GOT3 (cell line): ENCODE measurements around the gene PPP1CB.
"Not testable (repeated sequence)": the region's sequence is repeated elsewhere in the genome, so short reads cannot be mapped to it uniquely, and the experiment has no call there.

Experiments
- DNase-seq: peaks from one replicate; lab custom pipeline; 2025; ENCODE audit warnings: mixed read lengths; lab: John Stamatoyannopoulos, UW

Gene PPP1CB

DNA sequence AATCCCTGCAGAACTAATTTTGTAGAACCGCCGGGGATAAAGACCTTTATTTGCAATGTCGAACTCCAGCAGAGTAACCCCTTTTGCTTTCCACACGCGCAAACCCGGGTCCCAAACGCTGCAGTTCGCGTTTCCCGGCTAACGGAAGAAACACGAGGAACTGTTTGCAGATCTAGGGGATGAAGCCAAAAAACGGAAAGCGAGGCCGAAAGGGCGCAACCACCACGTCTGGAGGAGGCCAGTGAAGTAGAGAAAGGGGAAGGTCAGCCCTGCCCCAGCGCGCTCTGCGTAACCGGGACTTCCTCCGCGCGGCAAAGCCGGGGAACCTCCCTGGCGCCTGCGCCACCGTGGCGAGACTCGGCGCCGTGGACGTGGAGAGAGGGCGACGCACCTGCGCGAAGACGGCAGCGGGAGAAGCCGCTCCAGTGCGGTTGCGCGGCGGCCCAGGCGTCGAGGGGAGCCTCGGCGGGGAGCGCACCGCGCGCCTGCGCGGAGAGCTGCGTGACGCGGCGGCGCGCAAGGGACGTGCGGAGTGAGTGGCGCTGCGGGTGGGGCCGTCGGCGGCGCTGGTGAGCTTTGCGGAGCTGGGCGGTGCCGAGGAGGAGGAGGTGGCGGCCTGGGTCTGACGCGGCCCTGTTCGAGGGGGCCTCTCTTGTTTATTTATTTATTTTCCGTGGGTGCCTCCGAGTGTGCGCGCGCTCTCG, at the start of gene PPP1CB:
PPP1CB (plus strand) TSS at position 579 of the 704 bp plus-strand sequence. CDS start 295 bp downstream, outside the sequence.
- DNase-seq = peak; percentile 91

DNA sequence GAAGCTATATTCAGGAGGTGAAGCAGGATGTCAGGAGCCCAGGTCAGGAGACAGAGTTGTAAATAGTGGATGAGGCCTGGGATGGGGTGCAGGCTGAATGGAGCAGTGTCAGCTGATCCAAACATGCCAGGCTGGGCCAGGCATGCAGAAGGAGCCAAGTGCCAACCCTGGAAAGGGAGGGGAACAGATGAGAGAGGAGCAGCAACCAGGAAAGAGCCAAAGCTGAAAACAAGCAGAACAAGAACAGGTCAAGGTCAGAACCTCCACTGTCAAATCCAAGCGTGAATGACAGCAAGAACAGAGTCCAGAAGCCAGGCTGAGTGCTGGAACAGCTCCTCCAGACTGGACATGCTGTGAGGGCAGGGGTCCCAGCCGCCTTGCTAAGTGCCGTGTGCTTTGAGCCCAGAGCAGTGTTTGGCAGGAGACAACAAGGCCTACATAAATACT, 49.2 kb upstream of the PPP1CB start:
- DNase-seq = no peak

DNA sequence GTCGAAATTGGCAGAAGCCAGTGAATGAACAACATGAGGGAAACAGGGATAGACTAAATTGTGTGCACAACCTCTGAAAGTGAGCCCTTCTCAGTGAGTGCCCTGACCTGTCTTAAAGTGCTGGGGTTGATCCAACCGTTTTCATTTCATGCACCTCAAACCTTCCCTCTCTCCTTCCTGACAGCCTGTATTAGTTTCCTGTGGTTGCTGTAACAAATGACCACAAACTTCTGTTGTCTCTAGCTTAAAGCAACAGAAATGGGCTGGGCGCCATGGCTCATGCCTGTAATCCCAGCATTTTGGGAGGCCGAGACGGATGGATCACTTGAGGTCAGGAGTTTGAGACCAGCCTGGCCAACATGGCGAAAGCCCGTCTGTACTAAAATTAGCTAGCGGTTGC, 48.8 kb upstream of the PPP1CB start:
- DNase-seq = no peak

DNA sequence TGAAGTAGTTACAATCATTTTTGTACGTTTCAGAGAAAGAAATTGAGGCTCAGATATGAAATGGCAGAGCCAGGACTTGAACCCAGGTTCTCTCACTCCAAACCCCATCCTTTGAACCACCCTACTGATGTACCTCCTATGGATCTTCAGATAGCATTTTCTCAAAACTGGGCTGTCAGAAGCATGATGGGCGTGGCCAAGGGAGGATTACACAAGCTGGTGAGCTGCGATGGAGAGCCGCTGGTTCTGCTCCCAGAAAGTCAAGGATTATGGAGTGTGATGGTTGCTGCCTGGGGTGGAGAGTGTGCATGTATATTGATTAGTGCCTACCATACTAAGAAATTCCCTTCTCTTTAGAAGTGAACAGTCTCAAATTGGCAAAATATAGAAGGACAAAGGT, 47.0 kb upstream of the PPP1CB start:
- DNase-seq = no peak

DNA sequence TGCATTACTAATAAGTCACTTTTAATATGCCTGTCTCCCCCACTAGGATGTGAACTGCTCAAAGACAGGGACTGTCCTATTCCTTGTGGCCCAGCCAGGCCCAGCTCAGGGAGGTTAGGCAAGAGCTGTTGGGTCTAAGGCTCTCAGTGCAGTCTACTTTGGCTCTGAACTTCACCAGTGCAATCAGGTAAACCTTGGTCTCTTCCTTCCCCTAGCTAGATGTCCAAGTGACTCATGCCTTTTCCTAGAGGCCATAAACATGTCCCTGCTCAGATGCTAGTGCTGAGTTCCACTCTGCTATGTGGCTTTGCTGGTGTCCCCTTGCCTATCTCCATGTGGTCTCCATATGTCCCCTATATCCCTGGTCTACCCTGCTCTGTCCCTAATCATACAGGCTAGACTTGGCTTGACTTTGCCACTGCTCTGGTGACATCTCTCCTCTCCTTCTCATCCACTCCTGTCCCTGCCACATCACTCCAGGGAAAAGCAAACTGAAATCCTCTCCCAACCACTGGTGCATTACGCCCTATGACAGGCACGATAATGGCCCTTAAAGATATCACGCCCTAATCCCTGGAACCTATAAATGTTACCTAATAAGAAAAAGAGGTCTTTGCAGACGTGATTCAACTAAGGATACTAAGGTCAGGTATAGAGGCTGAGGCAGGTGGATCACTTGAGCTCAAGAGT, 45.7 kb upstream of the PPP1CB start:
- DNase-seq = no peak

DNA sequence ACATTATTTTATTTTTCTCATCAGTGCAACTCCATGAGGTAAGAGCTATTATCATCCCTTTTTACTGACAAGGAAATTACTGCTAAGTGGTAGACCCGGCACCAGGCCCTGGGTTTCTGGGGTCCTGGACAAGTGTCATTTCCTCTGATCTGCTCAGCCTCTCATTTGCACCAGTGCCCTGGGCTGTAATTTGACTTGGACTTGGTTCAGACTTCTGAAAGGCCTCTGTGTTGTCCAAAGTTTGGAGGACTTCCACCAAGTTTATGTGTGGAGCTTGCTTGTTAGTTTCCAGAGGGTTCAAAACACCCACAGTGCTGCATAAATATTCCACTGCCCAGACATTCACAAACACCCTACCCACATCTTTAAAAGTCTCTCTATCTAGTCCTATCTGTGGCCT, 44.0 kb upstream of the PPP1CB start:
- DNase-seq = no peak

DNA sequence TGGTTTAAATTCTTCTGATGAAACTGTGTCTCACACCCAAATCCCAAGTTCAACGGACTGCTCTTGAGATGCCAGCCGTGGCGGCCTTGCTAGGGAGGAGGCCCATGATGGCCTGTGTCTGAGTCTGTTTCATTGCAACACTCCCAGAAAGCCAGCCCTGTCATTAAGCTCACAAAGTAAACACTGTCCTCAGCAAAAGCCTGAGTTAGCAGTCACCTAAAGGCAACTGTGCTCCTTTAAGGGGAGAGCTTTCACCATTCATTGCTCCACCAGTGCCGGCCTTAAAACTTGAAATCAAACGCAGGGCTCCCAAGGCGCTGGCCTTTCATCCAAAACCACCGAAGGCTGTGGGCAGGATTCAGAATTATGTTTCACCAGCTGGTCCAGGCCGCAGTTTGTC, 42.5 kb upstream of the PPP1CB start:
- DNase-seq = no peak

DNA sequence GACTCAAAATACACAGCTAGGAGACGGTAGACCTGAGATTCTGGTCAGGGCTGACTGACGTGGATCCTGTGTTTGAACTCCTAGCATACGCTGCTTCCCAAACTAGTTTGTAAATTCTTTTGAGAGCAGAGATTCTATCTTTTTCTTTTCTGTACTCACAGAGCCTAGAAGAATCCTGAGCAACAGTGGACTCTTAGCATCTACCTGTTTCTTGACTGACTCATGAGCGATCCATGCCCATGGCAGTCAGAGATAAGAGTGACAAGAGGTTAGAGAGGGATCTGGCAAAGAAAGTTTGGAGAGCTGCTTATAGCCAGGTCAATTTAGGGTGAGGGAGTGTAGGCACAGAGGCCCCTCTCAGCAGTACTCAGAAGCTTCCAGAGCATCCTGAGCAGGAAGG, 41.1 kb upstream of the PPP1CB start:
- no peak for DNase-seq

DNA sequence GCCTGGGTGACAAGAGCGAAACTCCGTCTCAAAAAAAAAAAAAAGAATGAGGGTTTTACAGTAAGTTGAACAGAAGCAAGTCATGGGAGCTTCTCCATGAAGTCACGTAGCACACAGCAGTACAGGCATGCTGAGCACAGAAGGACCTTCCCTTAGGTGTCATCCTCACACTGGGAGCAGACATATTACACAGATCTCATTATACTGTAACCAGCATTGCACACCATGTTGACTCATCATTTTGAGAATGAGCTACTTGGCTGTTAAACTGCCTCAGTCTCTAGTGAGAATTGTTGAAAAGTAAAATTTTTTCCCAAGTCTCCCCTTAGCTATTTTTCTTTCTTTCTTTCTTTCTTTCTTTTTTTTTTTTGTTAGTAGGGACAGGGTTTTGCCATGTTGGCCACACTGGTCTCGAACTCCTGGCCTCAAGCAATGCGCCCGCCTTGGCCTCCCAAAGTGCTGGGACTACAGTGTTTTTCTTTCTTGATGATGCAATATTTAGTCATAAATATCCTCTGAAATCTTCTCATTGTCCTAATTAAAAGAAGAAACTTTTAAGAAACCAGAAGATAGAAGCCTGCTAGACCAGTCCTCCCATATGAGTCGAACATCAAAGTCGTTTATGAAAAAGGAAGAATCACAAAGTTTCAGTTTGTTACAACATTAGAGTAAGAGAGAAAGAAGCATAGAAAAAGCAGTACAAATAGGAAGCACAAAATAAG, 37.9 kb upstream of the PPP1CB start:
- no peak for DNase-seq

DNA sequence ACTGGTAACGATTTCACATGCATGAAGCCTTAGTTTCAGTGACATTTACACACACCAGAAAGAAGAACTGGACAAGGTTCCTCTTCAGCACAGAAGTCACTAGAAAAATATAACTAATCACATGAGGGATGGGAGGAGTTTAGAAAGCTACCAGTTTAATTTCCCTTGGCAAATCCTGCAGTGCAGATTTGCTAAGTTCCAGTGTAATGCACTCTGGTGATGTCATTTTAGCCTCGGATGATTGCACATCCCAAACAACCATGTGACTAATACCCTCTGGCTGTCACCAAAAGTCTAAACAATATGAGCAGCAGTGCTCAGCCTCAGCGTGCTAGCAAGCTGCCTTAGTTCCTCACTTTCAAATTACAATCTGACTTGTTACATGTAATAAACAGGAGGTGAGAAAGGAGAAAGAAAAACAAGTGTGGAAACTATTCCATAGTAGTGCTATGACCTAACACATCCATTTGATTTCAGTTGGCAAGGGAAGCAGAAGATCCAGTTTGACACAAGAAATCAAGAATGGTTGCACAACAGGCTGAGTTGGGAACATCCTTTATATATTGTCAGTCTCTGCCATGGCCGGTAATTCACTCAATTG, 35.3 kb upstream of the PPP1CB start:
- DNase-seq = no peak

DNA sequence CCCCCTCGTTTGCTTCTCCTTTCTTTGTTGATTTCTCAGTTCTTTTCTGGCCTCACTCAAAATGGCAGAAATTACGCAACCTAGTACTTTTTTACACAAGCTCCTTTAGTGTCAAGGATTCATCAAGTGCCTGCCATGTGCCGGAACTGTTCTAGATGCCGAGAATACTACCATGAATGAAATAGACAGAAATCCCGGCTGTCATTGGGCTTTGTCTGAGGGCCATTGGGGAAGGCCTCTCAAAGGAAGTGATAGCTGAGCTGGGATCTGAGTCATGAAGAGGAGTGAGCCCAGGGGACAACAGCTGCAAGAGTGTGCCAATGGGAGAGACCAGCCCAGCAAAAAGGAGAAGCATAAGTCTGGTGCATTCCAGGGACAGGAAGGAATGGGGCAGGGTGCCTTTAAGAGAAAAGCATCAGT, 34.3 kb upstream of the PPP1CB start:
- no peak for DNase-seq

DNA sequence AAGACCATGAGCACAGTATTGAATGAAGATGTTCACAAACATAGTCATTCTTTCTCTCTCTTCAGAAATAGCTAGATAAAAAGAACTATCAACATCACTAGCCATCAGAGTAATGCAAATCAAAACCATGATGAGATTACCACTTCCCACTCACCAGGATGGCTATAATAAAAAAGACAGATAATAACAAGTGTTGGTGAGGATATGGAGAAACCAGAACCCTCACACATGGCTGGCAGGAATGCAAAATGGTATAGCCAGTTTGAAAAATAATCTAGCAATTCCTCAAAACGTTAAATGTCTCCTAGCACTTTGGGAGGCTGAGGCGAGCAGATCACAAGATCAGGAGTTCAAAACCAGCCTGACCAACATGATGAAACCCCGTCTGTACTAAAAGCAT, 31.3 kb upstream of the PPP1CB start:
- DNase-seq = no peak

DNA sequence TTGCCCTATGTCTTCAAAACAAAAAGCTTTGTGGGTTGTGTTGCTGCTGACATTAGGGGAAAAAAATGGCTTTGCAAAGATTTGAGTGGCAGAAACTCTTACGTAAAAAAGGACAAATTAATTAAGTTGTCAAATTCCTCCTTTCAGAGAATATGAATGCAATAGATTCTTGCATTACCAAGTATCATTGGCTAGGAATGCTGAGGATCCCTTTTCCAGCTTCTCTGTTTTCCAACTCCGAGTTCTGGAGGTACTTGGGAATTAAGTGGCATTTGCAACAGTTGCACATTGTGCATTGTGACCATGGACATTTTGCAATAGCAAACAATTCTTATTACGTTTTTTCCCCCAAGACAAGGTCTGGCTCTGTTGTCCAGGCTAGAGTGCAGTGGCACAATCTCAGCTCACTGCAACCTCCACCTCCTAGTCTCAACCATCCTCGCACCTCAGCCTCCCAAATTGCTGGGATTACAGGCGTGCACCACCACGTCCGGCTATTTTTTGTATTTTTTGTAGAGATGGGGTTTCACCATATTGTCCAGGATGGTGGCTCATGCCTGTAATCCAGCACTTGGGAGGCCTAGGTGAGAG, 29.9 kb upstream of the PPP1CB start:
- no peak for DNase-seq

DNA sequence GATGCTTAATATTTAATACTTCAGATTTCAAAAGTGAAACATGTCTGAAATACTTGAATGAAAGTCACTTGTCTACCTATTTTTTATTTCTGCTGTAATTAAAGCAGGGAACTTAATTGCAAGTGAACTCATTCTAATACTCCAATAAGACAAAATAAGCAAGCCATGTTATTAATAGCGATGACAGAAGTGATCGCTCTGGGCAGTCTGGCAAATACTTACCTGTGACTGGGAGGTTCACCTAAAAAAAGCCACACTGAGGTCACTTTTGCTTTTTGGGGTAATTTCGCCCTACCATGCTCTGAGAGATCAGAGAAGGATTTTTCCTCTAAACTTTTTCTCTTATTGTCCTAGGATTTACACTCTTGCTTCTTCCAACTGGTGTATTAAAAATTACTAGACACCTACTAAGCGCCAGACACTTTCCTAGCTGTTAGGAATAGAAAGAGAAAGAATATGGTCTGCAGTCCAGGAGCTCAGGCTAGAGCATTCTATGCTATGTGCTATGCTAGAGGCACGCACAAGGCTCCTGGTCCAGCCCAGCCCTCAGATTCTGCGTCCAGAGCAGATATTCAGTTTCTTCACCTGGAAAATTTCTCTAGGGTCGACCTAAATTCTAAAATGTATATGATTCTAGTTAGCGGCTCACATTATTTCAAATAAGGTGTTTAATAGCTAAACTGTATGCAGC, 26.5 kb upstream of the PPP1CB start:
- DNase-seq = no peak

DNA sequence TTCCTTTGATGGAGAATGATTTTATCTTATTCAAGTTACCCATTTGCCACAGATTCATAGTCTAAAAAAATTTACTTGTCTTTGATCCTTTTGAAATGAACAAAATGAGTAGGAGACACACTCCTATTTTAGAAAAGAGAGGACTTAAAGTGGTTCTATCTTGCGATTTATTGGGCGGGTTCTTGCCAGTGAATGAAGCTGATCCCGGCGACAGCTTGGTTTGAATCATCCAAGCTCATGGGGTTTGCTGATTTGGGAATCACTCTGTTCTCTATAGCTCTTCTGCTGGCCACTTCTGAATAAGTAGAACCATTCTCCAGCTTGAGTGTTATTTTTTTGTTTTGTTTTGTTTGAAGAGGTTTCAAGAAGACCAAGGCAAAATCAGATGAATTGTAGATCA, 25.5 kb upstream of the PPP1CB start:
- DNase-seq = no peak

DNA sequence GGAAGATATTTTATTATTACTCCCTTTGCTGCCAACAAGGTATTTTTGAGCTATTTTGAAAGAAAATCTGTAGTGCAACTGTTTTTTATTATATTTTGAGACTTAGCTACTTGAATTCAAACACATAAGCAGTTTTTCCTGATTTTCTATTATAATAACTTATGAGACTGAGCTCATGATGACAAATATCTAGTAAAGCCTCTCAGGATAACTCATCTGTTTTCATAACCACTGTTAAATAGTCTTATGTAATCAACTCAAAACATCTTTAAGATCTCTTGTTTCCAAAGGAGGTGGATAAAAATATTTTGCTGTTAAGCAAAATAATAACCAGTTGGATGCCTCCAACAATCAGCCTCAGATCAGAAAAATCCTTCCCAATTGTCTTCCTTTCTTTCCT, 21.9 kb upstream of the PPP1CB start:
- no peak for DNase-seq

DNA sequence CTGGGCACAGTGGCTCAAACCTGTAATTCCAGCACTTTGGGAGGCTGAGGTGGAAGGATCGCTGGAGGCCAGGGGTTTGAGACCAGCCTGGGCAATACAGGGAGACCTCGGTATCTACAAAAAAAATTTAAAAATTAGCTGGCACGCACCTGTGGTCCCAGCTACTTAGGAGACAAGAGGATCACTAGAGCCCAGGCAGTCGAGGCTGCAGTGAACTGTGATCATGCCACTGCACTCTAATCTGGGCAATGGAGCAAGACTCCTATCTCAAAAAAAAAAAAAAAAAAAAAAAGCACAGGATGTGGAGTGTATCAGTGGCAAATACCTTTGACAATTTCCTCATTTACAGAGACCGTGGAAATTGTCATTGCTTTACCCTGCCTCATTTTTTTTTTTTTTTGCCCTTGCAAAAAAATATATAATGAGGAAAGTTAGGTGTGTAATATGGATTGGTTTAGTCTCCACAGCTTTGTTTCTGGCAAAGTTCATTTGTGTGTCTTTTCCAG, 20.9 kb upstream of the PPP1CB start:
- no peak for DNase-seq

DNA sequence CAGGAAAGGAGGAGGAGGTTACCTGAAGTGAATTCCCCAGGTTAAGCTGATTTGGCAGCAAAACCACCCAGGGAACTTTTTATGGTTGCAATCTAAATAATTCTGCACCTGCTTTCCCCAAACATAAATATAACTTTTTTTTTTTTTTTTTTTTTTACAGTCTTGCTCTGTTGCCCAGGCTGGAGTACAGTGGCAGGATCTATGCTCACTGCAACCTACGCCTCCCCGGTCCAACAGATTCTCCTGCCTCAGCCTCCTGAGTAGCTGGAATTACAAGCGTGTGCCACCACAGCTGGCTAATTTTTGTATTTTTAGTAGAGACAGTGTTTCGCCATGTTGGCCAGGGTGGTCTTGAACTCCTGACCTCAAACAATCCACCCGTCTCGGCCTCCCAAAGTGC, 16.1 kb upstream of the PPP1CB start:
- no peak for DNase-seq

DNA sequence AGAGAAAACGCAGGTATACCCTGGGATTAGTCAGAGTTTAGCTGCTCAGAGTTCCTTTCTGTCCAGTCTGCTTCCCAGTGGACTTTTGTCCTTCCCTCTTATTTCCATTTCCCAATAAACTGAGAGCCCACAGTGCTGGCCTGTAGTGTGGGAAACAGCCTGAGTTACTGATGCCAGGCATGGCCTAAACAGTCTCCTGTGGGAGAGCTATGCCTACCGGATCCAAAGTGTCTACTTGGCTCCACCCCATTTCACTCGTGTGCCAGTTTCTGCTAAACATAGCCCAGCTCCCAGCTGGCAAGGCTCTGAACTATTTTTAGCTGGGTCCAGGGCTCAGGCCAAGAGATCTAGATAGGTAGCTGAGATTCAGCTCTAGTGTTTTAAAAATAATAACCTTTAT, 15.6 kb upstream of the PPP1CB start:
- DNase-seq = no peak

DNA sequence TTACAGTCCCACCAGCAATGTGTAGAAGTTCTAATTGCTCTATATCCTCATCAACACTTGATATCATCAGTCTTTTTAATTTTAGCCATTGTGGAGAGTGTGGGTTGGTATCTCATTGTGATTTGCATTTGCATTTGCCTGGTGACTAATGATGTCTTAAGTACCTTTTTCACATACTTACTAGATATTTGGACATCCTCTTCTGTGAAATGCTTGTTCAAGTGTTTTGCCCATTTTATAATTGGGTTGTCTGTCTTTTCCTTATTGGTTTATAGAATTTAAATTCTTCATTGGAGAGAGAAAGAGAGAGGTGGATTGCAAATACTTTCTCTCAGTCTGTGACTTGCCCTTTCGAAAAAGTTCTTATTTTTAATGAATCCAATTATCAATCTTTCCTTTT, 14.0 kb upstream of the PPP1CB start:
- no peak for DNase-seq

DNA sequence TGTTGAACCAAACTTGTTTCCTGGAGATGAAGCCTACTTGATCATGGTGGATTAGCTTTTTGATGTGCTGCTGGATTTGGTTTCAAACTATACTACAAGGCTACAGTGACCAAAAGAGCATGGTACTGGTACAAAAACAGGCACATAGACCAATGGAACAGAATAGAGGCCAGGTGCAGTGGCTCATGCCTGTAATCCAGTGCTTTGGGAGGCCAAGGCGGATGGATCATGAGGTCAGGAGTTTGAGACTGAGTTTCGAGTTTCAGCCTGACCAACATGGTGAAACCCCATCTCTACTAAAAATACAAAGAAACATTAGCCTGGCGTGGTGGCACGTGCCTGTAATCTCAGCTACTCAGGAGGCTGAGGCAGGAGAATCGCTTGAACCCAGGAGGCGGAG, 9.0 kb upstream of the PPP1CB start:
- not testable (repeated sequence) for DNase-seq
